Gastroesophageal sphincter (tissue), 3 donors: Measurements from ENCODE around the gene MORN3.

Source experiments
- CTCF ChIP-seq, 4 experiments: fragments of 200-600 bp in 2 of 4; fragments of 450-650 bp in 2 of 4; sonication (generic) in 1 of 4; IDR thresholded peaks; one replicate each; pipeline ENCODE4 v1.5.1; 2017 to 2019; ENCODE audit warnings: antibody characterized with exemption in 4 of 4, mild to moderate bottlenecking in 2 of 4, moderate library complexity in 2 of 4
- EP300 ChIP-seq: sonication (generic); formaldehyde crosslinking; IDR thresholded peaks from one replicate; pipeline ENCODE4 v1.6.1; 2017; ENCODE audit warnings: antibody characterized with exemption, mild to moderate bottlenecking
- POLR2A ChIP-seq, 2 donors: fragments of 450-650 bp; IDR thresholded peaks; one replicate each; pipeline ENCODE4 v1.6.1; 2017; ENCODE audit warnings: antibody characterized with exemption in 2 of 2, mild to moderate bottlenecking in 2 of 2, moderate library complexity in 1 of 2

GRCh38 chr12:121689430-121689829 lies 20.0 kb upstream of the MORN3 start:
- TF ChIP-seq POLR2A (IDR thresholded peaks at IDR 0.05) (no peak), CTCF (IDR thresholded peaks at IDR 0.05) (no peak), EP300 (no peak)
